ENCODE results near the gene QRFPR. TPM values are rescaled to one million over a fixed set of nuclear protein-coding genes. Genes with fewer than 3 reads are reported as not detected.
"Not testable (repeated sequence)": the region's sequence is repeated elsewhere in the genome, so short reads cannot be mapped to it uniquely, and the experiment has no call there.

QRFPR gene
- total and polyA plus RNA-seq, 3 experiments from 2014 or later = not detected

DNA sequence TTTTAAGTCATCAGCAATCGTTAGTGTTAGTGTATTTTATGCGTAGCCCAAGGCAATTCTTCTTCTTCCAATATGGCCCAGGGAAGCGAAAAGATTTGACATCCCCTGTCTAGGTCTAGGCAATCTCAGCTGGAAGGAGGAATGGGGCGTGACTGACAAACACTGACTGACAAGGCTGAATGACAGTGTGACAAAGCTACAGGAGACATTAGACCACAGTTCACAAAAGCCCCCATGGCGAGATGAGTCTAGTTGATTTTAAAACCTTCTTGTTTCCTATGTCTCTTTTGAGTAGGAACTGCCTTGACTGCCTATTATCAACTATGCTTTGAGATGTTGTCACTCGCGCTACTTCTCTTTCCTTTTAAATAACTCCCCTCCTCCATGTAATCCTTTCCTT lies 42.3 kb downstream of the QRFPR start:
- peaks cover 0 to 1% (median 0%) of the 10 kb centered on the region in 3 donors for H3K36me3 Mint-ChIP-seq
- Histone ChIP-seq H3K27ac (ENCODE audit: low read depth, low read length) (no peak overlapping the region), H3K4me3 (ENCODE audit: low read length) (no peak overlapping the region), H3K9me3 (ENCODE audit: low read length) (no peaks in the 10 kb centered on the region), H3K4me1 (ENCODE audit: insufficient read depth, low read length) (no peaks in the 10 kb centered on the region), H3K36me3 (ENCODE audit: insufficient read depth, low read length) (no peaks in the 10 kb centered on the region), H3K27me3 (ENCODE audit: insufficient read depth, low read length, poor library complexity, severe bottlenecking) (no peaks in the 10 kb centered on the region)
- ChIA-PET POLR2A (no interaction called here), CTCF (no interaction called here)
- H3K4me3 Mint-ChIP-seq = no peak overlapping the region
- no peak overlapping the region for H3K27ac Mint-ChIP-seq
- H3K4me1 Mint-ChIP-seq = no peaks in the 10 kb centered on the region
- peaks cover 0 to 15% of the 10 kb centered on the region in 2 donors for H3K27me3 Mint-ChIP-seq
- H3K9me3 Mint-ChIP-seq = no peaks in the 10 kb centered on the region
- DNase-seq = no peak

DNA sequence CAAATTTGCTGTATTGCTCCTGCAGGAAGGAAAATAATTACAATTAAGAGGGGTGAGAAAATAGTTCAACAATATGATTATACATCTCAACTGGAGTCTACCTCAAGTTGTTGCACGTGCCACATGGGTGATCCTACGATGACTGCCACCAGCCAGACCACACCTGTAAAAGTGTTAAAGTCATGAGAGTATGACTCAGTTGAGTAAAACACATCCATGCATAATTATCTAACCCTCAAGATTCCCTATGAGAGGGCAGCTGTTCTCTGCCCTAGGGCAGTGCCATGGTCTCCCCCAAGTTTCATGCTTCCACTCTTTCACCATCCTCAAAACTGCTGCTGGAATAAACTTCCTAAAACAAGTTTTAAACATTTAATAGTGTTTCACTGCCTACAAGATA lies 44.1 kb downstream of the QRFPR start:
- Mint-ChIP-seq H3K9me3 (no peaks in the 10 kb centered on the region), H3K4me1 (no peaks in the 10 kb centered on the region), H3K27ac (no peak overlapping the region), H3K4me3 (no peak overlapping the region), H3K27me3 (peaks cover 2 to 28% of the 10 kb centered on the region in 2 donors), H3K36me3 (peaks cover 0 to 1% (median 0%) of the 10 kb centered on the region in 3 donors)
- H3K9me3 ChIP-seq (ENCODE audit: low read length) = no peaks in the 10 kb centered on the region
- H3K27me3 ChIP-seq (ENCODE audit: insufficient read depth, low read length, poor library complexity, severe bottlenecking) = no peaks in the 10 kb centered on the region
- H3K4me1 ChIP-seq (ENCODE audit: insufficient read depth, low read length) = no peaks in the 10 kb centered on the region
- ChIA-PET POLR2A (no interaction called here), CTCF (no interaction called here)
- DNase-seq = no peak
- no peak overlapping the region for H3K27ac ChIP-seq (ENCODE audit: low read depth, low read length)
- no peak overlapping the region for H3K4me3 ChIP-seq (ENCODE audit: low read length)
- no peaks in the 10 kb centered on the region for H3K36me3 ChIP-seq (ENCODE audit: insufficient read depth, low read length)

DNA sequence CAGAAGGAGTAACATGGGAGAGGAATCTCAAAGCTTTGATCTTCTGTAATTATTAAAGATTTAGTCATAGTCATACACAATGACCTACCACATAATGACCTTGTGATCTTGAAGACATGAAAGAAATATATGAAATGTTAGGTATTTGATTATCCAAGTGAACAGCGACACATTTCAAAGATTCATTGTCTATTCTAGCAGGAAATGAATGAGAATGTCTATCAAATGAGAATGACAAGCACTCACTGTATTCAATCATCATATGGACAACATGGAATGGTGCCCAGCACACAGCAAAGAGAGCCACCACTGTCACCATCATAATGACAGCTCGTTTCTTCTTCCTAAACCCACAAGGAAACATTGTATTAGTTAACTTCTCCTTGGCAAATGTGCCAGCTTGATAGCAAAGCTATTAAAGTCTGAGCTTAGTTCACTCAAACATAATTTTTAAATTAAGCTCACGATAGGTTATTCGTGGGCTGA lies 50.6 kb downstream of the QRFPR start:
- Mint-ChIP-seq H3K9me3 (no peaks in the 10 kb centered on the region), H3K27ac (no peak overlapping the region), H3K4me1 (no peaks in the 10 kb centered on the region), H3K4me3 (no peak overlapping the region), H3K36me3 (no peaks in the 10 kb centered on the region), H3K27me3 (peaks cover 15 to 61% of the 10 kb centered on the region in 2 donors)
- no peak for DNase-seq
- POLR2A ChIA-PET = no interaction called here
- Histone ChIP-seq H3K9me3 (ENCODE audit: low read length) (no peaks in the 10 kb centered on the region), H3K36me3 (ENCODE audit: insufficient read depth, low read length) (no peaks in the 10 kb centered on the region), H3K27me3 (ENCODE audit: insufficient read depth, low read length, poor library complexity, severe bottlenecking) (no peaks in the 10 kb centered on the region), H3K4me1 (ENCODE audit: insufficient read depth, low read length) (no peaks in the 10 kb centered on the region), H3K4me3 (ENCODE audit: low read length) (no peak overlapping the region), H3K27ac (ENCODE audit: low read depth, low read length) (no peak overlapping the region)
- CTCF ChIA-PET = interaction anchor here (1.4 kb wide), 1 partner anchor 22 kb away, joined by 4 read pairs; no protein-coding TSS in a partner anchor

DNA sequence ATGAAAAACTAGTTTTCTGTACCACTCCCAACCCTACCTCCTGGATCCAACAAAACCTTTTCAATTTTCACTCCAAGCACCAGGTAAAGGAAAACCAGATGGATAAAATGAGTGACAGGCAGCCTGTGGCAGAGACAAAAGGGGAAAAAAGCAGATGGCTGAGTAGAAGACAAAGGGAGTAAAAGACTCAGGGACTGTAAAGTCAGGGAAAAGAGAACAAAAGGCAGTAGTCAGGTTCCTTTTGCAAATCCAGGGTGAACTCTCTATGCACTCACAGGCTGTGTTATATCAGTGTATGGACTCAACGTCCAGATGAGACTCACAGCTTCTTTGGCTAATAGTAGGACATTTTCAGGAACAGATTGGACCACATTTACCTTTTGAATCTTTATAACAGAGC lies 54.2 kb downstream of the QRFPR start:
- Histone ChIP-seq H3K27ac (ENCODE audit: low read depth, low read length) (no peak overlapping the region), H3K9me3 (ENCODE audit: low read length) (no peaks in the 10 kb centered on the region), H3K27me3 (ENCODE audit: insufficient read depth, low read length, poor library complexity, severe bottlenecking) (no peaks in the 10 kb centered on the region), H3K4me3 (ENCODE audit: low read length) (no peak overlapping the region), H3K36me3 (ENCODE audit: insufficient read depth, low read length) (no peaks in the 10 kb centered on the region), H3K4me1 (ENCODE audit: insufficient read depth, low read length) (no peaks in the 10 kb centered on the region)
- Mint-ChIP-seq H3K36me3 (no peaks in the 10 kb centered on the region), H3K4me3 (no peak overlapping the region), H3K4me1 (no peaks in the 10 kb centered on the region), H3K9me3 (no peaks in the 10 kb centered on the region), H3K27ac (no peak overlapping the region), H3K27me3 (peaks cover 14 to 50% of the 10 kb centered on the region in 2 donors)
- ChIA-PET POLR2A (no interaction called here), CTCF (no interaction called here)
- DNase-seq = no peak

DNA sequence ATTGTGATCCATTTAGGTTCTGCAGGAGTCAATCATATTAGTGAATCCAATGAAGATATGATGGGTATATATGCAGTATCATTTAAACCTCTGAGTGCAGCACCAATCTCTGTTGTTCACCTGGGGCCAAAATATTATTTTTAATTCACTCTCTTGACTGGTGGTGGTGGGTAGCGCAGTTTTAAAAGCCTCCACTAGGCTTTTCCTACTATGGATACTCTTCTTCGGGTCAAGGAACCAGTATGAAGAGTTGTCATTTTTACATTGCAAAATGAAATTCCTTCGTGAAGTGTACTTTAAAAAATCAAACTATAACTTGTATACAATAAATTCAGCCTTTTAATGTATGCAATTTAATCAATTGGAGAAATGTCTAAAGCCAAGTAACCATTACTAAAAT lies 56.5 kb downstream of the QRFPR start:
- no peaks in the 10 kb centered on the region for H3K9me3 ChIP-seq (ENCODE audit: low read length)
- no peak overlapping the region for H3K27ac ChIP-seq (ENCODE audit: low read depth, low read length)
- H3K36me3 ChIP-seq (ENCODE audit: insufficient read depth, low read length) = no peaks in the 10 kb centered on the region
- no peaks in the 10 kb centered on the region for H3K4me1 ChIP-seq (ENCODE audit: insufficient read depth, low read length)
- POLR2A ChIA-PET = no interaction called here
- Mint-ChIP-seq H3K9me3 (peaks cover 0 to 2% (median 0%) of the 10 kb centered on the region in 5 donors), H3K27me3 (peaks cover 7 to 34% of the 10 kb centered on the region in 2 donors), H3K36me3 (no peaks in the 10 kb centered on the region), H3K27ac (no peak overlapping the region), H3K4me1 (no peaks in the 10 kb centered on the region), H3K4me3 (no peak overlapping the region)
- H3K27me3 ChIP-seq (ENCODE audit: insufficient read depth, low read length, poor library complexity, severe bottlenecking) = no peaks in the 10 kb centered on the region
- no peak for DNase-seq
- CTCF ChIA-PET = no interaction called here
- H3K4me3 ChIP-seq (ENCODE audit: low read length) = no peak overlapping the region

DNA sequence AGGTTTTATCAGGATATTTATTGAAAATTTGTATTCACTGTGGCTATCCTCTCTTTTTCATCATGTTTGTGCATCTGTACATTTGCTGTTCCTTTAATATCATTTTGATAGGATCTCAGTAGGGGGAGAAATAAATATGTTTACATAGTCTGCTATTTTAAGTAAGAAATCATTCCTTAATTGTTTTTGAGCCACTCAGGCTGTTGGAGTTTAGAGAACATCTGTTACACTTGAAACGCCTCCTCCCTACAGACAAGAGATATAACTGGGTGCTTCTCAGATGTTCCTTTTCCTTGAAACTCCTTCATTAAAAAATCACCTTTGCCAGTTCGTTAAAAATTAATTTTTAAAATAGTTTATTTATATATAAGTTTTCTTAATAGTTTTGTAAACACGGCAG lies 59.4 kb downstream of the QRFPR start:
- Mint-ChIP-seq H3K36me3 (no peaks in the 10 kb centered on the region), H3K27me3 (peaks cover 3 to 31% of the 10 kb centered on the region in 2 donors), H3K4me3 (no peak overlapping the region), H3K27ac (no peak overlapping the region), H3K9me3 (peaks cover 0 to 9% (median 0%) of the 10 kb centered on the region in 5 donors), H3K4me1 (no peaks in the 10 kb centered on the region)
- no peaks in the 10 kb centered on the region for H3K27me3 ChIP-seq (ENCODE audit: insufficient read depth, low read length, poor library complexity, severe bottlenecking)
- H3K4me3 ChIP-seq (ENCODE audit: low read length) = no peak overlapping the region
- no peak overlapping the region for H3K27ac ChIP-seq (ENCODE audit: low read depth, low read length)
- no peak for DNase-seq
- CTCF ChIA-PET = no interaction called here
- H3K9me3 ChIP-seq (ENCODE audit: low read length) = no peaks in the 10 kb centered on the region
- H3K4me1 ChIP-seq (ENCODE audit: insufficient read depth, low read length) = no peaks in the 10 kb centered on the region
- POLR2A ChIA-PET = no interaction called here
- H3K36me3 ChIP-seq (ENCODE audit: insufficient read depth, low read length) = no peaks in the 10 kb centered on the region

DNA sequence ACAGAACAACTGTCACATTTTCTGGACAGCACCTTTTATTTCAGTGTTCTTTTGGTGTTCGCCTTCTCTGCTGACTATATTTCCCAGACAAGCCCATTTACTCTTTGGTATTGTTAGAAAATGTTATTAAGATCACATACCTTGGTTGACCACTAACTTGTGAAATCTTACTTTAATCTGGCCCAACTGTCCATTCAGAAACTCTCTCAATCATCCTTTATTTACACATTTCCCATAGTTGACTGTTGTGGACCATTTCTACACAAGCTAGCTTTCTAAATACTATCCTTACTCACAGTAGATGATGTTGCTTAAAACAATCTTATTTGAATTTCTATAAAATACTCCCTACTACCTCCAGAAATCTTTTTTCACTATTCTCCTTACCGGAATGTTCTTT lies 64.7 kb downstream of the QRFPR start:
- Histone ChIP-seq H3K4me3 (ENCODE audit: low read length) (no peak overlapping the region), H3K4me1 (ENCODE audit: insufficient read depth, low read length) (no peaks in the 10 kb centered on the region), H3K27ac (ENCODE audit: low read depth, low read length) (no peak overlapping the region), H3K27me3 (ENCODE audit: insufficient read depth, low read length, poor library complexity, severe bottlenecking) (no peaks in the 10 kb centered on the region), H3K9me3 (ENCODE audit: low read length) (no peaks in the 10 kb centered on the region), H3K36me3 (ENCODE audit: insufficient read depth, low read length) (no peaks in the 10 kb centered on the region)
- CTCF ChIA-PET = no interaction called here
- DNase-seq = no peak
- Mint-ChIP-seq H3K4me1 (no peaks in the 10 kb centered on the region), H3K9me3 (peaks cover 0 to 9% (median 0%) of the 10 kb centered on the region in 5 donors), H3K36me3 (no peaks in the 10 kb centered on the region), H3K4me3 (no peak overlapping the region), H3K27ac (no peak overlapping the region), H3K27me3 (peaks cover 2 to 24% of the 10 kb centered on the region in 2 donors)
- POLR2A ChIA-PET = no interaction called here

DNA sequence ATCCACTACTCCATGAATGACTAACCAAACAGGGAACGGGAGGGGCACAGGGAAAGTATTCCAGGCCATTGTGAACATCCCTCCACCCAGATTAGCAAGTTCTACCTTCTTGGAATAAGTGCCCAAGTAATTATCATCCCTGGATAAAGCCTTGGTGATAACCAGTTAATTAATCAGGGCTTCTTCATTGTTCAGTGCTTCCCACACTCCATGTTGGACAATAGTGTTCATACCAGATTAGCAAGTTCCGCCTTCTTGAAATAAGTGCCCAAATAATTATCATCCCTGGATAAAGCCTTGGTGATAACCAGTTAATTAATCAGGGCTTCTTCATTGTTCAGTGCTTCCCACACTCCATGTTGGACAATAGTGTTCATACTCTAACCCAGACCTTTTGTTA lies 67.4 kb downstream of the QRFPR start:
- H3K36me3 ChIP-seq (ENCODE audit: insufficient read depth, low read length); H3K27ac ChIP-seq (ENCODE audit: low read depth, low read length); CTCF ChIA-PET; H3K9me3 ChIP-seq (ENCODE audit: low read length); H3K4me3 Mint-ChIP-seq; H3K27me3 ChIP-seq (ENCODE audit: insufficient read depth, low read length, poor library complexity, severe bottlenecking); H3K4me1 ChIP-seq (ENCODE audit: insufficient read depth, low read length); H3K9me3 Mint-ChIP-seq; DNase-seq; POLR2A ChIA-PET; H3K4me1 Mint-ChIP-seq; H3K36me3 Mint-ChIP-seq; H3K27ac Mint-ChIP-seq; H3K4me3 ChIP-seq (ENCODE audit: low read length): not testable (repeated sequence)
- H3K27me3 Mint-ChIP-seq = peaks cover 2 to 22% of the 10 kb centered on the region in 2 donors

DNA sequence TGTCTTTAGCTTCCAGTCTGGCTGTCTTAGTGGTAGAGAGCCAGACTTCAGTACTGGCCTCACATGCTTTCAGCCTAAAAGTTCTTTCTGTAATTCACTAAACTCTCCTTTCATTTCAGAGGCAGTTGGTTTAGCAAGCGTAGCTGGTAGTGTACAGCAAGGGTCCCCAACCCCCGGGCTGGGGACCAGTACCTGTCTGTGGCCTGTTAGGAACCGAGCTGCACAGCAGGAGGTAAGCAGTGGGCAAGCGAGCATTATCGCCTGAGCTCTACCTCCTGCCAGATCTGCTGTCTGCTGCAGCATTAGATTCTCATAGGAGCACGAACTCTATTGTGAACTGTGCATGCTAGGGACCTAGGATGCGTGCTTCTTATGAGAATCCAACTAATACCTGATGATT lies 72.0 kb downstream of the QRFPR start:
- no peaks in the 10 kb centered on the region for H3K27me3 Mint-ChIP-seq
- no peak for DNase-seq

More for the DNA sequence above, 72.0 kb downstream of the QRFPR start:
- Histone ChIP-seq H3K27me3 (ENCODE audit: insufficient read depth, low read length, poor library complexity, severe bottlenecking) (no peaks in the 10 kb centered on the region), H3K9me3 (ENCODE audit: low read length) (no peaks in the 10 kb centered on the region), H3K27ac (ENCODE audit: low read depth, low read length) (no peak overlapping the region), H3K36me3 (ENCODE audit: insufficient read depth, low read length) (no peaks in the 10 kb centered on the region), H3K4me1 (ENCODE audit: insufficient read depth, low read length) (peaks cover 8% of the 10 kb centered on the region), H3K4me3 (ENCODE audit: low read length) (no peak overlapping the region)
- ChIA-PET POLR2A (no interaction called here), CTCF (interaction anchor here (1.0 to 2.4 kb wide), 9 partner anchors 22 to 1231 kb away, joined by 3 to 43 read pairs (median 4); no protein-coding TSS in a partner anchor)
- Mint-ChIP-seq H3K4me1 (peaks cover 13 to 18% (median 15%) of the 10 kb centered on the region in 3 donors), H3K4me3 (no peak overlapping the region), H3K27ac (no peak overlapping the region), H3K36me3 (no peaks in the 10 kb centered on the region), H3K9me3 (no peaks in the 10 kb centered on the region)
